Body of pancreas (tissue), 4 donors: ENCODE data around the gene FRMD7. TPM values are rescaled to one million over a fixed set of nuclear protein-coding genes. Genes with fewer than 3 reads are reported as not detected.

Experiments used
- ATAC-seq: fragments of 150-250 bp; one replicate; pipeline ENCODE4 v1.9.1; 2016
- DNase-seq, 4 donors: peaks; one replicate each; pipeline ENCODE4 v3.0.0-alpha.2; 2019
- H3K27ac ChIP-seq, 4 donors: fragments of 200-600 bp; sonication (generic); 1 replicate in 3 of 4; 2 replicates in 1 of 4; pipeline versions ENCODE4 v1.5.1 to v1.6.1; 2016 to 2019; ENCODE audit warnings: mild to moderate bottlenecking in 1 of 4, mixed read lengths in 1 of 4, moderate library complexity in 1 of 4
- H3K27me3 ChIP-seq, 2 donors: fragments of 200-600 bp; sonication (generic); one replicate each; pipeline ENCODE4 v1.6.0; 2016; ENCODE audit warnings: mild to moderate bottlenecking in 1 of 2
- H3K36me3 ChIP-seq, 2 donors: fragments of 200-600 bp; sonication (generic); replicated peaks in 1 of 2; 2 replicates each; pipeline ENCODE4 v1.5.1; 2016; ENCODE audit warnings: low read depth in 2 of 2; ENCODE audit not compliant: insufficient read depth in 1 of 2
- H3K4me1 ChIP-seq: fragments of 200-600 bp; sonication (generic); one replicate; pipeline ENCODE4 v1.6.0; 2016
- H3K4me3 ChIP-seq, 2 donors: fragments of 200-600 bp; sonication (generic); 1 replicate in 1 of 2; 2 replicates in 1 of 2; pipeline ENCODE4 v1.5.1; 2016 to 2019
- H3K9me3 ChIP-seq, 3 donors: fragments of 200-600 bp; sonication (generic); 1 replicate in 2 of 3; 2 replicates in 1 of 3; pipeline ENCODE4 v1.5.1; 2016
- POLR2A ChIP-seq, 3 donors: fragments of 450-650 bp; IDR thresholded peaks; one replicate each; pipeline ENCODE4 v1.6.1; 2016; ENCODE audit warnings: antibody characterized with exemption in 3 of 3, mild to moderate bottlenecking in 2 of 3
- WGBS, 2 donors: methylation state at CpG; one replicate each; pipeline ENCODE4 v1.1.5; 2017; 5-methylcytosine and 5-hydroxymethylcytosine counted together
- intact Hi-C: fragments of 100-400 bp; cut with DNase I; formaldehyde crosslinking; loops from one replicate; pipeline ENCODE4 v1.15.1; 2023
- total RNA-seq, 2 donors: library from RNA; depleted of rRNA; stranded (reverse); fragments of >200 nt; gene quantifications; one replicate each; pipeline ENCODE4 v1.1.0, GENCODE V29; 2016
- TF ChIP-seq, protein P1 (sequence below), 7 experiments: fragments of 450-650 bp in 4 of 7; fragments of 200-600 bp in 3 of 7; sonication (generic) in 3 of 7; IDR thresholded peaks; one replicate each; pipeline ENCODE4 v1.5.1; 2016 to 2019; ENCODE audit warnings: antibody characterized with exemption in 7 of 7

FRMD7 gene
- total RNA-seq, 2 donors from 2014 or later = not detected

DNA sequence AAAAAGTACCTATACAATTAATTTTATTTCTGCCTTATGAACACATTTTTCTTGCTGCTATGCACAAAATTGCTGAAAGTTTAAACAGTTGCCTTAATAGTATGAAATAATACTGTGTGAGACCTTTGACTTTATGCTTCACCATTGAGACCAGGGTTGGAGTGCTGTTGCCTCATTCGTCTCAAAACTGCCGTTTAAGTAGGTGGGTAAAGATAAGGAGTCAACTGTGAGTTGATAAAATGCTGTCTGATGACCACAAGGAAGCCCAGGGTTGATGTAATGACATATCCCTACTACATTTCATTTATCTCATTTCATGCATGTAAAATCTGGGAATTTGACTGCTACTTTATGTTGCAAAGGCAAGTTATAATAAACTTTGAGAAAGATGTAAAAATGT lies 81.3 kb downstream of the FRMD7 start:
- Histone ChIP-seq H3K9me3 (no peaks in the 10 kb centered on the region), H3K4me3 (no peak overlapping the region), H3K27me3 (no peaks in the 10 kb centered on the region), H3K36me3 (no peaks in the 10 kb centered on the region), H3K4me1 (no peaks in the 10 kb centered on the region), H3K27ac (no peak overlapping the region)
- 30 to 40% methylated on average over 2 of the region's 2 CpGs for WGBS, 2 donors
- no peak for TF ChIP-seq POLR2A (IDR thresholded peaks at IDR 0.05)
- TF ChIP-seq, protein P1, sequence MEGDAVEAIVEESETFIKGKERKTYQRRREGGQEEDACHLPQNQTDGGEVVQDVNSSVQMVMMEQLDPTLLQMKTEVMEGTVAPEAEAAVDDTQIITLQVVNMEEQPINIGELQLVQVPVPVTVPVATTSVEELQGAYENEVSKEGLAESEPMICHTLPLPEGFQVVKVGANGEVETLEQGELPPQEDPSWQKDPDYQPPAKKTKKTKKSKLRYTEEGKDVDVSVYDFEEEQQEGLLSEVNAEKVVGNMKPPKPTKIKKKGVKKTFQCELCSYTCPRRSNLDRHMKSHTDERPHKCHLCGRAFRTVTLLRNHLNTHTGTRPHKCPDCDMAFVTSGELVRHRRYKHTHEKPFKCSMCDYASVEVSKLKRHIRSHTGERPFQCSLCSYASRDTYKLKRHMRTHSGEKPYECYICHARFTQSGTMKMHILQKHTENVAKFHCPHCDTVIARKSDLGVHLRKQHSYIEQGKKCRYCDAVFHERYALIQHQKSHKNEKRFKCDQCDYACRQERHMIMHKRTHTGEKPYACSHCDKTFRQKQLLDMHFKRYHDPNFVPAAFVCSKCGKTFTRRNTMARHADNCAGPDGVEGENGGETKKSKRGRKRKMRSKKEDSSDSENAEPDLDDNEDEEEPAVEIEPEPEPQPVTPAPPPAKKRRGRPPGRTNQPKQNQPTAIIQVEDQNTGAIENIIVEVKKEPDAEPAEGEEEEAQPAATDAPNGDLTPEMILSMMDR (IDR thresholded peaks at IDR 0.05) = no peak
- DNase-seq (no peak), ATAC-seq (no peak)
- intact Hi-C loops = no loop called here

DNA sequence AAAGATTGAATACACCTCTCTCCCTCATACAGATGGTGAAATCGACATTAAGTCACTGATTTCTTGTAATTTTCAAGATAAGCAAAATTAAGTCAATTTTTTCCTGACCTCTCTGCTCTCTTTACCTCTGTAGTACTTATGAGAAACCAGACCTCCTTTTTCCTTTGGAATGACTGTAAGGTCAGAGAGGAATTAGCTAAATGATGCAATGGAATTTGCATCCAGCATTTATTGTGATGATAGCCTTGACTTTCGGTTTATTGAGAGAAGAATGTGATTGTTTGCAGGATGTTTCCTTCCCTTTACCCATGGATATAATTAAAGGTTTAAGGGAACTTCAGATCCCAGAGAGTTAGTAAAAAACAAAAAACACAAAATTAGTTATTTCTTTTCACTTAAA lies 82.4 kb downstream of the FRMD7 start:
- DNase-seq (no peak), ATAC-seq (no peak)
- no peak for TF ChIP-seq POLR2A (IDR thresholded peaks at IDR 0.05)
- TF ChIP-seq, protein P1 (IDR thresholded peaks at IDR 0.05) = no peak
- no peak overlapping the region for H3K4me3 ChIP-seq
- no peak overlapping the region for H3K27ac ChIP-seq
- intact Hi-C loops = no loop called here
- H3K9me3 ChIP-seq = no peaks in the 10 kb centered on the region
- 51 to 63% methylated on average over 2 of the region's 2 CpGs for WGBS, 2 donors
- no peaks in the 10 kb centered on the region for H3K4me1 ChIP-seq
- no peaks in the 10 kb centered on the region for H3K27me3 ChIP-seq
- no peaks in the 10 kb centered on the region for H3K36me3 ChIP-seq

DNA sequence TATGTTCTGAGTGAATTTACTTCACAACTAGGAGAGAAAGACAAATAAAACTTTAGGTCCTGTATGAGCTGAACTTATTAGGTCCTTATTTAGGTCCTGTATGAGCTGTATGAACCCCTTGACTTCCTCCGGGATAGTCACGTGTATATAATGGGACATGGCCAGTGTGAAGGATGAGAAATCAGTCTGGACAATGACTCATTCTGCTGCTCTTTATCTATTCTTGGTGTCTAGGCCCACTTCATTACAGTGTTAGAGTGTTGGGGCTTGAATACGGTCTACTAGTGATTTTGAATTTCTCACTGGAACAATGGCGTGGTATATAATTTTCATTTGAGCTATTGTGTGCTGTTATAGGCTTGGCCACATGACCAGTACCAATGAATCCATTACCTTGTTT lies 82.9 kb downstream of the FRMD7 start:
- Histone ChIP-seq H3K27me3 (no peaks in the 10 kb centered on the region), H3K27ac (no peak overlapping the region), H3K36me3 (no peaks in the 10 kb centered on the region), H3K4me3 (no peak overlapping the region), H3K9me3 (no peaks in the 10 kb centered on the region), H3K4me1 (no peaks in the 10 kb centered on the region)
- DNase-seq (no peak), ATAC-seq (no peak)
- no peak for TF ChIP-seq POLR2A (IDR thresholded peaks at IDR 0.05)
- TF ChIP-seq, protein P1 (IDR thresholded peaks at IDR 0.05) = no peak
- 87 to 93% methylated on average over 4 of the region's 4 CpGs for WGBS, 2 donors
- intact Hi-C loops = no loop called here

DNA sequence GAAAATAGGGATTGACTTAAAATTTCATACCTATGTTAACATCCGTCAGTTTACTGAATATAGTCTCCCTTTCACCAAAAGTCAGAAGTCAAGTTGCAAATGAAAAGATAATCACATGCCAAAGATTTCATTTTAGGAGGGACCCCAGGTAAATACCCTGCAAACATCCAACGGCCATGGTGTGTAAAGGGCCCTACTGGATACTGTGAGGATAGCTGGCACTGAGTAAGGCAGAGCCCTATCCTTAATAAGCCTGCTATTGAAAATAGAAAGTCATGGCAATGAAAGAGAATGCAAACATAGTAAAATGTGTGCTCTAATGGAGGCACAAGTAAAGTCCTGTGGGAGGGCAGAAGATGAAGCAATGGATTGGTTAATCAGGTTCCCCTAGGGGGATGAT lies 83.8 kb downstream of the FRMD7 start:
- intact Hi-C loops = no loop called here
- DNase-seq = no peak
- Histone ChIP-seq H3K4me3 (no peak overlapping the region), H3K9me3 (no peaks in the 10 kb centered on the region), H3K4me1 (no peaks in the 10 kb centered on the region), H3K27ac (no peak overlapping the region), H3K36me3 (no peaks in the 10 kb centered on the region), H3K27me3 (no peaks in the 10 kb centered on the region)
- WGBS, 2 donors = 83 to 87% methylated on average over 2 of the region's 2 CpGs
- TF ChIP-seq, protein P1 (IDR thresholded peaks at IDR 0.05) = no peak
- no peak for TF ChIP-seq POLR2A (IDR thresholded peaks at IDR 0.05)
- no peak for ATAC-seq

DNA sequence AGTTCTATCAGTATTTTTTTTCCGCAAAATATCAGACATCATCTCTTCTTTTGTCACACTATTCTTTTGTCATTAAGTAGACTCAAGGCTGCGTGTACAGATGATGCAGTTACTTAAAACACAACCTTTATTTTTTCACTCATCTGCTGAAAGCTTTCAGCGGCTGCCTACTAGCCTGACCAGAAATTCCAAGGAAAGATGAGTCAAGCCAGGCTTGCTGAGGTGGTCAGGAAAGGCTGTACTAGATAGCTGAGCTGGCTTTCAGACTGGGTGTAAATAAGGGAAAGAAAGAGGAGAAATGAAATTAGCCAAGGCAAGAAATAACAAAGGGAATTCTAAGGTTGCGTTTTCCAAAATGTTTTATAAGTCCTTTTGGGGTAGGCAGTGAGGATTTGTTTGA lies 86.8 kb downstream of the FRMD7 start:
- 86 to 88% methylated on average over 4 of the region's 4 CpGs for WGBS, 2 donors
- Histone ChIP-seq H3K27me3 (no peaks in the 10 kb centered on the region), H3K4me1 (no peaks in the 10 kb centered on the region), H3K4me3 (no peak overlapping the region), H3K36me3 (no peaks in the 10 kb centered on the region), H3K27ac (no peak overlapping the region), H3K9me3 (no peaks in the 10 kb centered on the region)
- ATAC-seq (no peak), DNase-seq (no peak)
- intact Hi-C loops = no loop called here
- TF ChIP-seq, protein P1 (IDR thresholded peaks at IDR 0.05) = no peak
- TF ChIP-seq POLR2A (IDR thresholded peaks at IDR 0.05) = no peak
